ENCODE data around the gene LRRC4B. TPM values are rescaled to one million over a fixed set of nuclear protein-coding genes. Genes with fewer than 3 reads are reported as not detected.

LRRC4B gene
- total and polyA plus RNA-seq, 2 of the 13 experiments (the other 11 are each of a cell fraction or from before 2014, with no cell fraction given), result not detected

- TF ChIP-seq REXO4 (CRISPR knock-in tag; IDR thresholded peaks at IDR 0.05; ENCODE audit: borderline replicate concordance) (no peak), ZNF326 (CRISPR knock-in tag; IDR thresholded peaks at IDR 0.05; ENCODE audit: borderline replicate concordance) (no peak), ZBTB33 (CRISPR knock-in tag; IDR thresholded peaks at IDR 0.05) (peak; percentile 59), ZNF317 (CRISPR knock-in tag; IDR thresholded peaks at IDR 0.05) (no peak), CREBL2 (CRISPR knock-in tag; IDR thresholded peaks at IDR 0.05; ENCODE audit: borderline replicate concordance) (no peak), SP5 (CRISPR knock-in tag; IDR thresholded peaks at IDR 0.05; ENCODE audit: borderline replicate concordance, low read depth) (no peak), RFX5 (IDR thresholded peaks at IDR 0.05; ENCODE audit: low read depth, low read length) (peak; percentile 98), ZNF335 (CRISPR knock-in tag; IDR thresholded peaks at IDR 0.05) (no peak), HINFP (CRISPR knock-in tag; IDR thresholded peaks at IDR 0.05; ENCODE audit: low read depth) (no peak), ZNF24 (IDR thresholded peaks at IDR 0.05) (no peak), NFYC (CRISPR knock-in tag; IDR thresholded peaks at IDR 0.05) (peak; percentile 63), ZFYVE20 (CRISPR knock-in tag; IDR thresholded peaks at IDR 0.05; ENCODE audit: borderline replicate concordance, low read depth) (no peak), ZNF788 (CRISPR knock-in tag; IDR thresholded peaks at IDR 0.05; ENCODE audit: borderline replicate concordance) (no peak), FOSL1 (CRISPR knock-in tag; IDR thresholded peaks at IDR 0.05; ENCODE audit: borderline replicate concordance) (no peak), RXRB (CRISPR knock-in tag; IDR thresholded peaks at IDR 0.05; ENCODE audit: borderline replicate concordance) (no peak), ZNF160 (CRISPR knock-in tag; IDR thresholded peaks at IDR 0.05) (no peak), WIZ (CRISPR knock-in tag; IDR thresholded peaks at IDR 0.05) (no peak), KLF15 (CRISPR knock-in tag; IDR thresholded peaks at IDR 0.05; ENCODE audit: borderline replicate concordance) (no peak), RFXAP (CRISPR knock-in tag; IDR thresholded peaks at IDR 0.05; ENCODE audit: borderline replicate concordance) (peak; percentile 99), ZNF280B (CRISPR knock-in tag; IDR thresholded peaks at IDR 0.05; ENCODE audit: borderline replicate concordance) (no peak), RAD21 (CRISPR knock-in tag; IDR thresholded peaks at IDR 0.05) (peak; percentile 29; the same call in 1 of the 2 replicates), GLMP (CRISPR knock-in tag; IDR thresholded peaks at IDR 0.05; ENCODE audit: borderline replicate concordance) (no peak), RBM39 (IDR thresholded peaks at IDR 0.05; ENCODE audit: low read depth, low read length, poor library complexity, severe bottlenecking) (no peak)
Measured at GRCh38 chr19:50607874-50608785, 39.9 kb upstream of the LRRC4B start (continued).

Data from HepG2 (cell line).